ENCODE results near the gene RASA3.

The RASA3 gene

DNA sequence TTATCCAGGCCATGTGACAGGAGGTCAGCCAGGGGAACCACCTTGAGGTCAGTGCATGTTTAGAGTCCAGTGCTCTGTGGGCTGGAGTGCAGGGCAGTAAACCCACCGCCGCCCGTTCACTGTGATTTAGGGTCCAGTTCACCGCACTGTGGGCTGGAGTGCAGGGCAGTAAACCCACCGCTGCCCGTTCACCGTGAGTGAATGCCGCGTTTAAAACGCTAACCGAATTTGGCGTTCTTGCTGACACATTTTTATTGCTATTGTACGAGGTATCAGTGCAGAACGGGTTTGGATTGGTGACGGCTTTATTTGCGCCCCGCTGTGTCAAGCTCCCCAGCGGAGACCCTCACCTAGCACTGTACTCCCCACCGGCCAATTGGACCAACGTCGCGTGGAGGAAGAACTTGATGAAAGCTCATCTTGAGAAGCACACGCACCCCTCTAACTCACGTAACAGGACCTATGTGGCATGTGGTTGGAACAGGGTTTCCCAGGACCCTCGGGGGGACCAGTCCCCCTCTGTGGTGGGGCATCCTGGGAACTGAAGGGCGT, 186.5 kb downstream of the RASA3 start:
- CTCF ChIA-PET, result interaction anchor here (0.9 to 1.8 kb wide), 10 partner anchors 8 to 283 kb away, joined by 3 to 13 read pairs (median 4); partner anchors contain the start of gene GAS6
- H3K4me3 ChIP-seq (ENCODE audit: low read depth, low read length), result no peak overlapping the region
- POLR2A ChIA-PET, result interaction anchor here (1.1 kb wide), 1 partner anchor 125 kb away, joined by 4 read pairs; no protein-coding TSS in a partner anchor
- TF ChIP-seq, protein P1, sequence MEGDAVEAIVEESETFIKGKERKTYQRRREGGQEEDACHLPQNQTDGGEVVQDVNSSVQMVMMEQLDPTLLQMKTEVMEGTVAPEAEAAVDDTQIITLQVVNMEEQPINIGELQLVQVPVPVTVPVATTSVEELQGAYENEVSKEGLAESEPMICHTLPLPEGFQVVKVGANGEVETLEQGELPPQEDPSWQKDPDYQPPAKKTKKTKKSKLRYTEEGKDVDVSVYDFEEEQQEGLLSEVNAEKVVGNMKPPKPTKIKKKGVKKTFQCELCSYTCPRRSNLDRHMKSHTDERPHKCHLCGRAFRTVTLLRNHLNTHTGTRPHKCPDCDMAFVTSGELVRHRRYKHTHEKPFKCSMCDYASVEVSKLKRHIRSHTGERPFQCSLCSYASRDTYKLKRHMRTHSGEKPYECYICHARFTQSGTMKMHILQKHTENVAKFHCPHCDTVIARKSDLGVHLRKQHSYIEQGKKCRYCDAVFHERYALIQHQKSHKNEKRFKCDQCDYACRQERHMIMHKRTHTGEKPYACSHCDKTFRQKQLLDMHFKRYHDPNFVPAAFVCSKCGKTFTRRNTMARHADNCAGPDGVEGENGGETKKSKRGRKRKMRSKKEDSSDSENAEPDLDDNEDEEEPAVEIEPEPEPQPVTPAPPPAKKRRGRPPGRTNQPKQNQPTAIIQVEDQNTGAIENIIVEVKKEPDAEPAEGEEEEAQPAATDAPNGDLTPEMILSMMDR (IDR thresholded peaks at IDR 0.05; ENCODE audit: insufficient read depth, low read length, missing control alignments), result no peak
- DNase-seq (ENCODE audit: low read depth, low spot score), result no peak

DNA sequence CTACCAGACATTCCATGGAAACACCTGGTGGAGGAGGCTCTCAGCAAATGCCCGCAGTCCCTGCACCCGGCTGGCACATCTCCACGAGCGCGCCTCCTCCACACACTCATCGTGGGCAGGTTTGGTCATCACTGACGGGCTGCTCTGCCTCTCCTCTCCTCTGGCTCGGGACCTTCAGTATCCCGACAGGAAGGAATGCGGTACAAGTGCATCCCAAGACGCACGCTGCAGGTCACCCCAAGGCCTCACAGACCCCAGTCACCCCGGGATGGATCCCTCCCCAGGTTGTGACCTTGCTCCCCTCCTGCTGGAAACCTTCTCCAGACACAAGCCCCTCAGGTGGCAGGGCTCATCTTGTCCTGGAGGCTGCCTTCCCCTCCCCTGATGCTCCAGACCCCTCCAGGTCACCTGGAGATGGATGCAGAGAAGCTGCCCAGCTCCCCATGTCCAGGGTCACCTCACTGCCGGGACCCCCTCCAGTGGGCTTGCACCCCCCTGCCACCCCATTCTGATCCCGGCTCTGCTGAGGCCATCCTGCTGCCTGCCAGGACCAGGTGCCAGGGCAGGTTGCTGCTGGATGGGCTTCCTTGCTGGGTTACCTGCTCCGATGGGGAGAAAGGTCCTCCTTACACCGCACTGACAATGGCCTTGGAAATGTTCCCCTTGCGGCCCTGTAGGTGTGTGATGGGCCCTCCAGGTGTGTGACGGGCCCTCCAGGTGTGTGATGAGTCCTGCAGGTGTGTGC, 188.4 kb downstream of the RASA3 start:
- ChIA-PET CTCF (no interaction called here), POLR2A (no interaction called here)
- TF ChIP-seq, protein P1 (IDR thresholded peaks at IDR 0.05; ENCODE audit: insufficient read depth, low read length, missing control alignments), result no peak
- no peak overlapping the region for H3K4me3 ChIP-seq (ENCODE audit: low read depth, low read length)
- no peak for DNase-seq (ENCODE audit: low read depth, low spot score)

- POLR2A ChIA-PET, result no interaction called here
- CTCF ChIA-PET, result interaction anchor here (1.0 kb wide), 1 partner anchor 9 kb away, joined by 3 read pairs; no protein-coding TSS in a partner anchor
- TF ChIP-seq, protein P1 (IDR thresholded peaks at IDR 0.05; ENCODE audit: insufficient read depth, low read length, missing control alignments), result no peak
- H3K4me3 ChIP-seq (ENCODE audit: low read depth, low read length), result no peak overlapping the region
- no peak for DNase-seq (ENCODE audit: low read depth, low spot score)
Measured at GRCh38 chr13:113942591-113943103, 189.8 kb downstream of the RASA3 start.

DNA sequence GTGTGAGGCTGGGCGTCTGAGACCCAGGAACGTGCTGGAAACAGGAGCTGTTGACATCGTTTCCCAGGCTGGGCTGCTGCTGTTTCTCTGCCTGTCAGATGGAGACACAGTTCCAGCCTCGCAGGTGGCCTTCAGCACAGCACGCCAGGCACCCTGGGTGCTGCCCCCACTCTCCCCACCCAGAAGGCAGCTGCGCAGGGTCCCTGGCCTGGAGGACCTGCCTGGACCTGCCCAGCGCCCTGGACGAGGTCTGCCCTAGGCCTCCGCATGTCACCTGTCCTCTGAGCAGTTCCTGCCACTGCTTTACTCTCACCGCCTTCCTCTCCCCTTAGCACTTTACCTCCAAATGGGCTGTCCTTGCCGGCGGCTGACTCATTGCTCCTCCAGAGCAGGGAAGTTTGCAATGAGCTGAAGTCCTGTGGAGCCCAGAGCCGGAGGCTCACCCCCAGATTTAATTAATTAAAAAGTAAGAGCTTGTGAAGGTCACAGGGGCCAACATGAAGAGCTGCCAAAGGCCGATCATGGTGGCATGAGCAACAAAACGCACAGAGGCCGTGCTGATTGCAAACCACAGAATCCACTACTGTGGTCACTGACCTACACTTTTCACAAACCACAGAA, 190.7 kb downstream of the RASA3 start:
- POLR2A ChIA-PET, result no interaction called here
- no peak overlapping the region for H3K4me3 ChIP-seq (ENCODE audit: low read depth, low read length)
- TF ChIP-seq, protein P1 (IDR thresholded peaks at IDR 0.05; ENCODE audit: insufficient read depth, low read length, missing control alignments), result no peak
- DNase-seq (ENCODE audit: low read depth, low spot score), result no peak
- CTCF ChIA-PET, result interaction anchor here (1.0 kb wide), 1 partner anchor 8 kb away, joined by 3 read pairs; no protein-coding TSS in a partner anchor

GRCh38 chr13:113939944-113940297, 192.5 kb downstream of the RASA3 start:
- DNase-seq (ENCODE audit: low read depth, low spot score), result no peak
- TF ChIP-seq, protein P1 (IDR thresholded peaks at IDR 0.05; ENCODE audit: insufficient read depth, low read length, missing control alignments), result no peak
- CTCF ChIA-PET, result no interaction called here
- H3K4me3 ChIP-seq (ENCODE audit: low read depth, low read length), result no peak overlapping the region
- POLR2A ChIA-PET, result no interaction called here

Data from AG04449 (cell line).